Calu3 (cell line): ENCODE data around the gene TOP3B. TPM values are rescaled to one million over a fixed set of nuclear protein-coding genes. Genes with fewer than 3 reads are reported as not detected.

Experiments
- BruUV-seq: library from RNA; stranded (reverse); fragments of 400-500 nt; replicated peaks from 2 replicates; lab custom pipeline; 2021; lab: Mats Ljungman, UMichigan
- CTCF ChIA-PET: fragments of 300-600 bp; sonication (Branson Sonifier 250); formaldehyde crosslinking; loops from one replicate; lab custom pipeline; 2022; ENCODE audit warnings: antibody characterized with exemption; lab: Charles Lee
- DNase-seq: peaks from one replicate; pipeline ENCODE4 v3.0.0; 2022
- H3K27ac Mint-ChIP-seq: one replicate; pipeline ENCODE4 v1.8.0; 2022; ENCODE audit warnings: mixed read lengths; ENCODE audit not compliant: unreplicated experiment
- H3K27me3 Mint-ChIP-seq: one replicate; pipeline ENCODE4 v1.8.0; 2022; ENCODE audit warnings: mixed read lengths; ENCODE audit not compliant: unreplicated experiment
- H3K36me3 Mint-ChIP-seq: one replicate; pipeline ENCODE4 v1.8.0; 2022; ENCODE audit warnings: mild to moderate bottlenecking, moderate library complexity, mixed read lengths; ENCODE audit not compliant: insufficient read depth, unreplicated experiment
- H3K4me1 Mint-ChIP-seq: one replicate; pipeline ENCODE4 v1.8.0; 2022; ENCODE audit warnings: mild to moderate bottlenecking, low read depth, mixed read lengths; ENCODE audit not compliant: unreplicated experiment
- H3K4me3 Mint-ChIP-seq: one replicate; pipeline ENCODE4 v1.8.0; 2022; ENCODE audit warnings: mild to moderate bottlenecking, low read depth, moderate library complexity, mixed read lengths; ENCODE audit not compliant: unreplicated experiment
- H3K9me3 Mint-ChIP-seq: one replicate; pipeline ENCODE4 v1.8.0; 2022; ENCODE audit warnings: low read depth, mixed read lengths; ENCODE audit not compliant: unreplicated experiment
- intact Hi-C: fragments of 100-400 bp; cut with micrococcal nuclease; formaldehyde crosslinking; loops from one replicate; pipeline ENCODE4 v1.10.0; 2022; ENCODE audit not compliant: unreplicated experiment
- total RNA-seq: library from RNA; stranded (reverse); gene quantifications from 2 replicates; pipeline ENCODE4 v1.2.3, GENCODE V29; 2022
- TF ChIP-seq, protein P1 (sequence below): fragments of 200-600 bp; IDR thresholded peaks from one replicate; pipeline ENCODE4 v1.8.0; 2022; ENCODE audit warnings: antibody characterized with exemption; ENCODE audit not compliant: unreplicated experiment

The TOP3B gene
- total RNA-seq, 1 experiment from 2014 or later, result 45.1 TPM

- TF ChIP-seq, protein P1, sequence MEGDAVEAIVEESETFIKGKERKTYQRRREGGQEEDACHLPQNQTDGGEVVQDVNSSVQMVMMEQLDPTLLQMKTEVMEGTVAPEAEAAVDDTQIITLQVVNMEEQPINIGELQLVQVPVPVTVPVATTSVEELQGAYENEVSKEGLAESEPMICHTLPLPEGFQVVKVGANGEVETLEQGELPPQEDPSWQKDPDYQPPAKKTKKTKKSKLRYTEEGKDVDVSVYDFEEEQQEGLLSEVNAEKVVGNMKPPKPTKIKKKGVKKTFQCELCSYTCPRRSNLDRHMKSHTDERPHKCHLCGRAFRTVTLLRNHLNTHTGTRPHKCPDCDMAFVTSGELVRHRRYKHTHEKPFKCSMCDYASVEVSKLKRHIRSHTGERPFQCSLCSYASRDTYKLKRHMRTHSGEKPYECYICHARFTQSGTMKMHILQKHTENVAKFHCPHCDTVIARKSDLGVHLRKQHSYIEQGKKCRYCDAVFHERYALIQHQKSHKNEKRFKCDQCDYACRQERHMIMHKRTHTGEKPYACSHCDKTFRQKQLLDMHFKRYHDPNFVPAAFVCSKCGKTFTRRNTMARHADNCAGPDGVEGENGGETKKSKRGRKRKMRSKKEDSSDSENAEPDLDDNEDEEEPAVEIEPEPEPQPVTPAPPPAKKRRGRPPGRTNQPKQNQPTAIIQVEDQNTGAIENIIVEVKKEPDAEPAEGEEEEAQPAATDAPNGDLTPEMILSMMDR, result no peak
- Mint-ChIP-seq H3K4me3 (no peak overlapping the region), H3K4me1 (no peaks in the 10 kb centered on the region), H3K36me3 (peaks cover 10% of the 10 kb centered on the region), H3K27ac (no peak overlapping the region), H3K9me3 (no peaks in the 10 kb centered on the region), H3K27me3 (no peaks in the 10 kb centered on the region)
- intact Hi-C loops, result no loop called here
- no TSS peak for BruUV-seq
- DNase-seq, result no peak
- CTCF ChIA-PET, result interaction anchor here (0.6 kb wide), 1 partner anchor 9 kb away, joined by 4 read pairs; no protein-coding TSS in a partner anchor
Observed at GRCh38 chr22:21923163-21923561, 59.4 kb downstream of the TOP3B start.

DNA sequence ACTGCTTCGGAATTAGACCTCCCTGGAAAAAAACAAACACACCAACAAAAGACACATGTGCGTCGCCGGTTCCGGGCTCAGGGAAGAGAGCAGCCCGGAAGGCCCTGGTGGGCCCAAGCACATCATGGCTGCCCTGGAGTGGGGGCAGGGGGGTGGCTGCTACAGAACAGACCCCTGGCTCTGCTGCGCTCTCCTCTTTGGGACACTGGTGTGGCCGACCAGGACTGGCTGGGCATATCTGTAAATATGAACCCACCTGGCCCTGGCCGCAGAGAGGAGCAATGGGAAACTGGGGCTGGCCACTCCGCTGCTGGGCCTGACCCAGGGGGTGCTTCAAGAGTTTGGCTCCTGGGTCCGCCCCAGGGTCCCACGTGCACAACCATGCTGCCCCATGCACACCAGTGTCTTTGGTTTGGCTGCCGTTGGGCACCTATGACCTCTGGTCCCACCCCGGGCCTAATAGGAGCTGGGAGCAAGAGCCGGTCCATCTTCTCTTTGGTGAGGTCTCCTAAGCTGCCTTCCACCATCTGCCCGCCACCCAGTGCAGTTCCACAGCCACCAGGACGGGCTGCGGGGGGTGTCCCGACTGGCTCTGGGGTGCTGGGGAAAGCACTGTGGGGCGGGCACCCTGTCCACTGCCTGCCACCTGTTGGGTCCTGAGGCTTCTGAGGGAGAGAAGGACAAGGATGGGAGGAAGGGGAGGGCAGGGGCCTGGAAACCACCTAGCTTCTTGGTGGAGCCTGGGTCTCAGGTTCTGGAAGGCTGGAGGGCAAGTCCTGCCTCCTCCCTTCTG lies 60.0 kb downstream of the TOP3B start:
- Mint-ChIP-seq H3K27me3 (no peaks in the 10 kb centered on the region), H3K4me1 (no peaks in the 10 kb centered on the region)

GRCh38 chr22:21921729-21922128 lies 60.9 kb downstream of the TOP3B start:
- intact Hi-C loops, result no loop called here
- H3K36me3 Mint-ChIP-seq, result peaks cover 11% of the 10 kb centered on the region

More for the DNA sequence above, 60.0 kb downstream of the TOP3B start:
- H3K4me3 Mint-ChIP-seq, result no peak overlapping the region
- CTCF ChIA-PET, result no interaction called here
- intact Hi-C loops, result no loop called here
- no peak for DNase-seq
- no peak overlapping the region for H3K27ac Mint-ChIP-seq
- no TSS peak for BruUV-seq
- TF ChIP-seq, protein P1, result no peak
- H3K9me3 Mint-ChIP-seq, result no peaks in the 10 kb centered on the region
- peaks cover 10% of the 10 kb centered on the region for H3K36me3 Mint-ChIP-seq

DNA sequence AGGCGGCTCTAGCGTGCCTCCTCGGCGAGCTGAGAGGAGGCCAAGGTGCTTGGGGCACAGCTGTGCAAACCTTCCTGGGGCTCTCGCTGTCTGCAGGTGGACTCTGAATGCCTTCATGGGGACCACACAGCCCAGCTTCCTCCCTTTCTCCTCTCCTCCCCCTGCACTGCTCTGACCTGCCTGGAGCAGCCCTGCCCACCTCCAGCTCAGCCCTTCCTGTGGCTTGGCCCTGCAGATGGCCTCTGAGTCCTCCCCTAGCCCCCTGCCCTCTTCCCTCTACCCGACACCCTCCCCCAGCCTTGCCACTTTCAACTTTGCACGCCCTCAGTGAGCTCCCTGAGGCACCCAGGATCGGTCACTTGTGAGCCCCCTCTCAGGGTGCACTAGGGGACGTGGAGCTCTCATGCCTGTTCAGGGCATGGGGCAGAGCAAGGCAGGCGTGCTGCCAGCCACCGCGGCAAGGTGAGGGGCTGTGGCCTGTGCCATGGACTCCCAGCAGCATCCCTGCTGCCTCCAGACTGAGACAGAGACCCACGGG lies 61.3 kb downstream of the TOP3B start:
- no peaks in the 10 kb centered on the region for H3K27me3 Mint-ChIP-seq
- H3K4me1 Mint-ChIP-seq, result no peaks in the 10 kb centered on the region
- H3K9me3 Mint-ChIP-seq, result no peaks in the 10 kb centered on the region
- H3K36me3 Mint-ChIP-seq, result peaks cover 11% of the 10 kb centered on the region
- DNase-seq, result no peak
- H3K27ac Mint-ChIP-seq, result no peak overlapping the region
- CTCF ChIA-PET, result no interaction called here
- TF ChIP-seq, protein P1, result no peak
- intact Hi-C loops, result no loop called here
- BruUV-seq, result no TSS peak
- H3K4me3 Mint-ChIP-seq, result no peak overlapping the region

More at GRCh38 chr22:21921729-21922128, 60.9 kb downstream of the TOP3B start:
- H3K4me3 Mint-ChIP-seq, result no peak overlapping the region
- H3K27ac Mint-ChIP-seq, result no peak overlapping the region
- H3K4me1 Mint-ChIP-seq, result no peaks in the 10 kb centered on the region
- CTCF ChIA-PET, result no interaction called here
- BruUV-seq, result no TSS peak
- no peak for DNase-seq
- TF ChIP-seq, protein P1, result no peak
- H3K9me3 Mint-ChIP-seq, result no peaks in the 10 kb centered on the region
- H3K27me3 Mint-ChIP-seq, result no peaks in the 10 kb centered on the region
